ENCODE data around the gene ADTRP.

GRCh38 chr6:11775791-11776409, 2.7 kb downstream of the ADTRP start:
- TF ChIP-seq CTCF (IDR thresholded peaks at IDR 0.05 in 8 of 11, conservative IDR thresholded peaks at IDR 0.05 in 3 of 11) (no peak), POLR2AphosphoS5 (IDR thresholded peaks at IDR 0.05) (no peak), POLR2A (IDR thresholded peaks at IDR 0.05) (no peak)
